OCI-LY7 (cell line): Measurements from ENCODE around the gene CCBE1.

ENCODE experiments used
- CTCF ChIP-seq: fragments of 200-600 bp; sonication (generic); conservative IDR thresholded peaks from 2 replicates; pipeline ENCODE4 v1.5.1; 2014; ENCODE audit warnings: mild to moderate bottlenecking, antibody characterized with exemption, low read length, moderate library complexity, mixed read lengths
- EZH2phosphoT487 ChIP-seq: fragments of 200-600 bp; sonication (generic); IDR thresholded peaks from 2 replicates; pipeline ENCODE4 v1.6.1; 2018; ENCODE audit warnings: low read depth, borderline replicate concordance, mild to moderate bottlenecking, mixed run types, antibody characterized with exemption, low read length, moderate library complexity, mixed read lengths

- TF ChIP-seq EZH2phosphoT487 (no peak), CTCF (no peak)
These were observed 6.2 kb downstream of the CCBE1 start for GRCh38 chr18:59690996-59691395.
